GM12873 (cell line): Measurements from ENCODE around the gene TEX29.

Source experiments
- TF ChIP-seq, protein P1 (sequence below): IDR thresholded peaks from 2 replicates; pipeline ENCODE4 v1.5.1; 2012; ENCODE audit warnings: low read depth, mild to moderate bottlenecking, moderate library complexity, low read length, control low read depth; ENCODE audit not compliant: insufficient read depth; ENCODE audit errors: missing control alignments

Gene TEX29

DNA sequence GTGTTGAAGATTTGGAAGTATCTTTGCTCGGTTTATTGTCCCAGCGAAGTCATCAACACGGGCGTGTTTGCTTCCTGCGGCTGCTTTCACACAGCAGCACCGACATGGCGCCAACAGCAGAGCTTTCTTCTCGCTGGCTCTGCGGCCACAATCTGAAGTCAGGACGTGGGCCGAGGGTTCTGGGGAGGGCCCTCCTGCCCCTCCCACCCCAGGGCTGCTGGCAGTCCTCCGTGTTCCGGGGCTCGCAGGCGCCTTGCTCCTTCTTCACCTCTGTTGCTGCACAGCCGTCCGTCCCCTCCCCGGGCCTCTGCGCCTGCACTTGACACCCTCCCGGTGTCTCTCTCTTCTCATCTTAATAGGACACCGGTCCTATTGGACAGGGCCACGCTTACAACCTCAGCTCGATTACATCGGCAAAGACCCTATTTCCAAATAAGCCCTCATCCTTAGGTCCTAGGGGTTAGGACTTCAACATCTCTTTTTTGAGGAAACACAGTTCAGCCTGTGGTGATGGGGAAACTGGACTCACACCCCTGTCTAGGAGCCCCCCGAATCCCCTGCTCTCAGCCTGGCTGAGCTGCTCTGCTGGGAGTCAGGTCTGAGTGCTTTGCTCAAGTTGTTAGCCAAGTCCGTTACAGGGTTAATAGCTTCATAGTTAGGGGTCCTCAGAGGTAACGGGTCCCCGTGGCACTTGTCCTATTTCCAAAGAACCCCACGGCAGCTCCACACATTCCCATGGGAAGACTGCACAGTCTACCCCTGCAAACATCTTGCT is 2.7 kb upstream of the TEX29 start:
- TF ChIP-seq, protein P1, sequence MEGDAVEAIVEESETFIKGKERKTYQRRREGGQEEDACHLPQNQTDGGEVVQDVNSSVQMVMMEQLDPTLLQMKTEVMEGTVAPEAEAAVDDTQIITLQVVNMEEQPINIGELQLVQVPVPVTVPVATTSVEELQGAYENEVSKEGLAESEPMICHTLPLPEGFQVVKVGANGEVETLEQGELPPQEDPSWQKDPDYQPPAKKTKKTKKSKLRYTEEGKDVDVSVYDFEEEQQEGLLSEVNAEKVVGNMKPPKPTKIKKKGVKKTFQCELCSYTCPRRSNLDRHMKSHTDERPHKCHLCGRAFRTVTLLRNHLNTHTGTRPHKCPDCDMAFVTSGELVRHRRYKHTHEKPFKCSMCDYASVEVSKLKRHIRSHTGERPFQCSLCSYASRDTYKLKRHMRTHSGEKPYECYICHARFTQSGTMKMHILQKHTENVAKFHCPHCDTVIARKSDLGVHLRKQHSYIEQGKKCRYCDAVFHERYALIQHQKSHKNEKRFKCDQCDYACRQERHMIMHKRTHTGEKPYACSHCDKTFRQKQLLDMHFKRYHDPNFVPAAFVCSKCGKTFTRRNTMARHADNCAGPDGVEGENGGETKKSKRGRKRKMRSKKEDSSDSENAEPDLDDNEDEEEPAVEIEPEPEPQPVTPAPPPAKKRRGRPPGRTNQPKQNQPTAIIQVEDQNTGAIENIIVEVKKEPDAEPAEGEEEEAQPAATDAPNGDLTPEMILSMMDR: no peak

DNA sequence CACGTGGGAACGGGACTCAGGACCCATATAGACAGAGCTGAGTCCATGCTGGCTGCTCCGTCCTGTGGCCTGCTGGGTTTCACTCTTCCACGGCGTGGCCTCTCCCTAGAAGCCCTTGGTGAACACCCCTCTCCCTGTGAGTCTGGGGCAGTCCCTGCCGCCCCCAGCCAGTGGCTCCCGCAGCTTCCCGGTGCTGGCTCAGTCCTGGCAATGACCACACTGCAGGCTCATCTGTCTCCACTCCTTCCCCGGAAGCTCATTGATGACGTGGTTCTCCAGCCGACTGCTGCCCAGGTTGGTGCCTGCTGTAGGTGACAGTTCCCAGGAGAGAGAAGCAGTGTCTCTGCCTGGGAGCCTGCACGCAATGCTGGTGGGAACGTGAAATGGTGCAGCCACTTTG is 2.1 kb upstream of the TEX29 start:
- TF ChIP-seq, protein P1: no peak

DNA sequence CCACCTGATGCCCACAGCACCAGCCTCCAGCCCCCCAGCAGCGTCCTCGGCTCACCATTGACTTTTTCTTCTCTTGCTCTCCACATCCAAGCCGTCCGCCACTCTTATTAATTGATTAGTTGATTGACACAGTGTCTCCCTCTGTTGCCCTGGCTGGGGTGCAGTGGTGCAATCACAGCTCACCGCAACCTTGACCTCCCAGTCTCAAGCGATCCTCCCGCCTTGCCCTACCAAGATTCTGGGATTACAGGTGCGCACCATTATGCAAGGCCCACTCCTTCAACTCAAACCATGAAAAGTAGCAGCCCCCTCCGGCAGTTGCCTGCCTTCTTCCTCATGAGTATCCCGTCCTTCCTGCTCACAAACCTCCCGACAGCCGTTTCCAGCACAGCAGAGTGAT is 921 bp upstream of the TEX29 start:
- TF ChIP-seq, protein P1: no peak

DNA sequence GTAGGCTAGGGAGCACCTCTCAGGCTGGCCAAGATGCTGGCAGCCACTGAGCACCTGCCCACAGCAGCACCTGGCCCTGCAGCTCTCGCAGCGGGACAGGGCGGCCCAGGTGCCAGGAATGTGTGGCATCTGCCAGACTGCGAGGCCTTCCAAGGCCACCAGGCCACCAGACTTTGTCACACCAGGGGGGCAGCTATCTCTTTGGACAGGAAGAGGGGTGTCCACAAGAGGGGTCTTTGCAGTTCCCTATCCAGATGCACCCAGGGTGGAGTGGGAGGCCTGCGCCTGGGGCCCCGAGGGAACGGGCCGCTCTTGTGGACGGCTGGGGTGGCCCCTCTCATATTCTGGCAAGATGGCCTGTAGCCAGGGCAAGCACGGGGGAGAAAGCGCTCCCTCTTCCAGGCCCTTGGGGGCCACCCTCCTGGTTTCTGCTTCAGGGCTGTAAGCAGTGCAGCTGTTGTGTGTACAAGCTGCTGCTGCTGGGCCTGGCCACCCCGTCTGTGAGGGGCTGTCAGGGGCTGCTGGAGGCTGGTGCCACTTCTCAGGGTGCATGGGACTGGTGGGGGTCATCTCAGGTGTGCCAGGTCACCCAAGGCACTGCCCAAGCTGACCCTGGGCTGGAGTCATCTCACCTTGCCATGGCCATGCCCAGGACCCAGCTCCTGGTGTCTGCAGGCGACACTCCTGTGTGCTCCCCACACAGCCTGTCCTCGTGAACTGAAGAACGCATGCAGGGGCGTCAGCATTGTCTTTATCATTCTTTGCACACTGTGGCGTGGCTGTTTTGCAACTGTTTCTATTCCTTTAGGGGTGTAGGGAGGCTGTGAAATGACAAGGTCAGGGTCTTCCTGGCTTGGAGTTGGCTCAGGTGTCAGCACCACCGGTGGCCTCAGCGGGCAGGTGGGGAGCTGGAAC is 1.8 kb downstream of the TEX29 start:
- TF ChIP-seq, protein P1: no peak

DNA sequence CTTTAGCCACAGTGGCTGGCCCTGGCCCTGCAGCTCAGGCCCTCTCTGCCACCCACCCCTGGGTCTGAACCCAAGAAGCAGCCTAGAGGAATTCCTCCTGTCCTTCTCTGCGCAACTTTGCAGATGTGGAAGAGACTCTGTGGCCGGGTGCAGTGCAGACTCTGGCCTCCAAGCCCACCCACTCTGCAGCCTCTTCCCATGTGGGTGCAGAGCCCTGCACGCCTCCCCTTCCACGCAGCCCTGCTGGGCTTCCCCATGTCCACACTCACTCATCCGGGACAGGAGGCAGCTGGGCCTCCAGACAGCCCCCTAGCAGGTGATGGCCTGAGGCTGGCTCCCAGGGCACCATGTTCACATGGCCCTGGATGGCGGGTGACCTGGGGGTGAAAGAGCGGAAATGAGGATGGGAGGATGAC is 2.5 kb downstream of the TEX29 start:
- TF ChIP-seq, protein P1: no peak

DNA sequence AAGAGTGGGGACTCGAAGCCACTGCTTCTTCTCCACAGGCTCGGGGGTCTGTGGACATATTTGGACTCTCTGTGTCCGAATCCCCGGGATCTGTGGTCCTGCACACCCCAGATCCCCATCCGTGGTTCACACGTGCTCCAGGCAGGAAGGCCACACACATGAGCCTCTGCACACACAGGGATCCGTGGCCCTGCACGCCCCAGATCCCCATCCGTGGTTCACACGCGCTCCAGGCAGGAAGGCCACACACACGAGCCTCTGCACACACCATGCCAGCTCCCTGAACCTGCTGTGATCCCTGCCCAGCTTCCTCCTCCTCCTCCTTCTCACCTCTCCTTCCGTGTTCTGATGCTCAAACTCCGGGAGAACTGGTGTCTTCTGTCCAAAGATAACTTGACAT is 3.1 kb downstream of the TEX29 start:
- TF ChIP-seq, protein P1: no peak
